PFSK-1 (cell line): ENCODE results near the gene UBE2Q1.

Experiments
- FOXP2 ChIP-seq: optimal IDR thresholded peaks from 2 replicates; pipeline ENCODE3; 2011; ENCODE audit warnings: borderline replicate concordance, control low read depth, inconsistent platforms; ENCODE audit not compliant: insufficient read depth; ENCODE audit errors: extremely low read length, extremely low read depth
- POLR2AphosphoS5 ChIP-seq: IDR thresholded peaks from 2 replicates; pipeline ENCODE4 v1.6.1; 2012; ENCODE audit warnings: low read depth, mild to moderate bottlenecking, control low read depth, low read length, moderate library complexity
- SIN3A ChIP-seq: IDR thresholded peaks from 2 replicates; pipeline ENCODE4 v1.6.1; 2012; ENCODE audit warnings: mild to moderate bottlenecking, low read length, moderate library complexity, borderline replicate concordance; ENCODE audit not compliant: insufficient read depth
- TAF1 ChIP-seq: IDR thresholded peaks from 2 replicates; pipeline ENCODE4 v1.6.1; 2012; ENCODE audit warnings: low read length, control low read depth, borderline replicate concordance; ENCODE audit not compliant: insufficient read depth
- TF ChIP-seq, protein P1 (sequence below), 2 experiments: IDR thresholded peaks; 2 replicates each; pipeline versions ENCODE4 v1.6.1 to v1.8.0; 2011 to 2012; ENCODE audit warnings: low read depth in 2 of 2, low read length in 2 of 2, control low read depth in 1 of 2, inconsistent platforms in 1 of 2, mild to moderate bottlenecking in 1 of 2, moderate library complexity in 1 of 2; ENCODE audit not compliant: insufficient read depth in 1 of 2

Gene UBE2Q1

DNA sequence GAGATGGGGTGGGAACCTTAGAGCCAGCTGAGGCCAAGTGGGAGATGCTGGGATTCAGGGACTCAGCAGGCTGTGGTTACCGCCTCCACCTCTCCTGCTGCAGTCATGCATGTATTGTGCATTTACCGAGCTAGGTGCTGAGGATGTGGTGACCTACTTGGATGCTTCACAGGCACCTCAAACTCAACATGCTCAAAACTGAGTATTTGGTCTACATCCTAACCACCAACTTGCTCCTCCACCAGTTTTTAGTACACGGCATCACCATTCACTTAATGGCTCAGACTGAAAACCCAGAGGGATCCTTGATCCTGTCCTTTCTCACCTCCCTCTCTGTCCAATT is 14.7 kb upstream of the UBE2Q1 start:
- TF ChIP-seq POLR2AphosphoS5 (no peak), SIN3A (no peak), FOXP2 (no peak)
- TF ChIP-seq, protein P1, sequence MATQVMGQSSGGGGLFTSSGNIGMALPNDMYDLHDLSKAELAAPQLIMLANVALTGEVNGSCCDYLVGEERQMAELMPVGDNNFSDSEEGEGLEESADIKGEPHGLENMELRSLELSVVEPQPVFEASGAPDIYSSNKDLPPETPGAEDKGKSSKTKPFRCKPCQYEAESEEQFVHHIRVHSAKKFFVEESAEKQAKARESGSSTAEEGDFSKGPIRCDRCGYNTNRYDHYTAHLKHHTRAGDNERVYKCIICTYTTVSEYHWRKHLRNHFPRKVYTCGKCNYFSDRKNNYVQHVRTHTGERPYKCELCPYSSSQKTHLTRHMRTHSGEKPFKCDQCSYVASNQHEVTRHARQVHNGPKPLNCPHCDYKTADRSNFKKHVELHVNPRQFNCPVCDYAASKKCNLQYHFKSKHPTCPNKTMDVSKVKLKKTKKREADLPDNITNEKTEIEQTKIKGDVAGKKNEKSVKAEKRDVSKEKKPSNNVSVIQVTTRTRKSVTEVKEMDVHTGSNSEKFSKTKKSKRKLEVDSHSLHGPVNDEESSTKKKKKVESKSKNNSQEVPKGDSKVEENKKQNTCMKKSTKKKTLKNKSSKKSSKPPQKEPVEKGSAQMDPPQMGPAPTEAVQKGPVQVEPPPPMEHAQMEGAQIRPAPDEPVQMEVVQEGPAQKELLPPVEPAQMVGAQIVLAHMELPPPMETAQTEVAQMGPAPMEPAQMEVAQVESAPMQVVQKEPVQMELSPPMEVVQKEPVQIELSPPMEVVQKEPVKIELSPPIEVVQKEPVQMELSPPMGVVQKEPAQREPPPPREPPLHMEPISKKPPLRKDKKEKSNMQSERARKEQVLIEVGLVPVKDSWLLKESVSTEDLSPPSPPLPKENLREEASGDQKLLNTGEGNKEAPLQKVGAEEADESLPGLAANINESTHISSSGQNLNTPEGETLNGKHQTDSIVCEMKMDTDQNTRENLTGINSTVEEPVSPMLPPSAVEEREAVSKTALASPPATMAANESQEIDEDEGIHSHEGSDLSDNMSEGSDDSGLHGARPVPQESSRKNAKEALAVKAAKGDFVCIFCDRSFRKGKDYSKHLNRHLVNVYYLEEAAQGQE (IDR thresholded peaks at IDR 0.05; ENCODE audit: insufficient read depth in 1 of 2, low read depth in 2 of 2, low read length in 2 of 2): no peak

DNA sequence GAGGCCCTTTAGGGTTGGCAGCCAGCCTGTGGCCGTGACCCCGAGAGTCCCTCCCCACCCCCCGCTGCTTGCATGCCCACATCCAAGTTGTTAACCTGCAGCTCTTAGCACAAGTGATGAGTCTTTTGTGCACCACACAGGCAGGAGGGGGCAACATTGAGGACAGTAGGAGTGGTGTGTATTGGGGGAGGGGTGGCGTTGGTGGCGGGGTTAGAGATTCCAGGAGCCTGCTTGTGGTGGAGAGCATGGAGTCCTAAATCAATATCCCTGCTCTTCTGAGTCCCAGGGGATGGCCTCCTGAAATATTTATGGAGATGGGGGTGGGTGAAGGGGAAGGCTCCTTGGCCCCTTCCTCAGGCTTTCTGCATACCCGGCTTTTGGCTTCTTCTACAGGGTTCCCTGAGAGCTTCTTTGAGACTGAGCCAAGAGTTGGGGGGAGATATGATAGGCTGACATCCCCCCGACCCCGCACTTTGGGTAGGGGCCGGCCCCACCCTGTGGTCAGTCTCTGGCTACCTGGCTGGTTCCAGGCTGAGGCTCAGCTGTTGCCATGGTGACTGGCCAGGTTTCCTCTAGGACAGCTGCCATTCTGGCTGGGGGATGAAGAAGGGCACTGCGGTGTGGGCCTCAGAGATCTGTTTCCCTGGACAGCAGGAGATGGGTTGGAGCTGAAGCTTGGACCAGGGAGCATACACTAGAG is 14.2 kb upstream of the UBE2Q1 start:
- TF ChIP-seq TAF1: no peak
- TF ChIP-seq FOXP2: no peak
- TF ChIP-seq, protein P1 (IDR thresholded peaks at IDR 0.05; ENCODE audit: insufficient read depth in 1 of 2, low read depth in 2 of 2, low read length in 2 of 2): no peak
- no peak for TF ChIP-seq SIN3A
- TF ChIP-seq POLR2AphosphoS5: no peak

DNA sequence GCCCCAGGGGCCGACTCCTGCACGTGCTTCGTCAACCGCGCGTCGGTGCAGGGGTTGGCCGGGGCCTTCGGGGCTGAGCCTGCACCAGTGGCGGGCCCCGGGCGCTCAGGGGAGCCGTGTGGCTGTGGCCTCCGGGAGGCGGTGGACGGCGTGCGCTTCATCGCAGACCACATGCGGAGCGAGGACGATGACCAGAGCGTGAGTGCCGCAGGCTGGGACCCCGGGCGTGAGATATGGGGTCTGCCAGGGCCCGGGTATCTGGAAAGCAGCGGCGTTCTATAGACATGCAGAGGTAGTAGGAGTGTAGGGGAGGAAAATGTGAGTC is 13.5 kb upstream of the UBE2Q1 start:
- TF ChIP-seq, protein P1 (IDR thresholded peaks at IDR 0.05; ENCODE audit: insufficient read depth in 1 of 2, low read depth in 2 of 2, low read length in 2 of 2): no peak
- TF ChIP-seq POLR2AphosphoS5 (no peak), FOXP2 (no peak), TAF1 (no peak)

DNA sequence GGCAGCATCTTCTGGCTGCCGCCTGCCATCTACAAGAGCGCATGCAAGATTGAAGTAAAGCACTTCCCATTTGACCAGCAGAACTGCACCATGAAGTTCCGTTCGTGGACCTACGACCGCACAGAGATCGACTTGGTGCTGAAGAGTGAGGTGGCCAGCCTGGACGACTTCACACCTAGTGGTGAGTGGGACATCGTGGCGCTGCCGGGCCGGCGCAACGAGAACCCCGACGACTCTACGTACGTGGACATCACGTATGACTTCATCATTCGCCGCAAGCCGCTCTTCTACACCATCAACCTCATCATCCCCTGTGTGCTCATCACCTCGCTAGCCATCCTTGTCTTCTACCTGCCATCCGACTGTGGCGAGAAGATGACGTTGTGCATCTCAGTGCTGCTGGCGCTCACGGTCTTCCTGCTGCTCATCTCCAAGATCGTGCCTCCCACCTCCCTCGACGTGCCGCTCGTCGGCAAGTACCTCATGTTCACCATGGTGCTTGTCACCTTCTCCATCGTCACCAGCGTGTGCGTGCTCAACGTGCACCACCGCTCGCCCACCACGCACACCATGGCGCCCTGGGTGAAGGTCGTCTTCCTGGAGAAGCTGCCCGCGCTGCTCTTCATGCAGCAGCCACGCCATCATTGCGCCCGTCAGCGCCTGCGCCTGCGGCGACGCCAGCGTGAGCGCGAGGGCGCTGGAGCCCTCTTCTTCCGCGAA is 12.9 kb upstream of the UBE2Q1 start:
- TF ChIP-seq POLR2AphosphoS5 (no peak), TAF1 (no peak), SIN3A (no peak), FOXP2 (no peak)
- TF ChIP-seq, protein P1 (IDR thresholded peaks at IDR 0.05; ENCODE audit: insufficient read depth in 1 of 2, low read depth in 2 of 2, low read length in 2 of 2): no peak
